Measurements from ENCODE around the gene KAT6B.

The KAT6B gene

GRCh38 chr10:74977913-74978847, 151.8 kb downstream of the KAT6B start:
- DNase-seq (ENCODE audit: low read depth in 2 of 2, low spot score in 1 of 2): peak in 1 of 2 donors; percentile 22

DNA sequence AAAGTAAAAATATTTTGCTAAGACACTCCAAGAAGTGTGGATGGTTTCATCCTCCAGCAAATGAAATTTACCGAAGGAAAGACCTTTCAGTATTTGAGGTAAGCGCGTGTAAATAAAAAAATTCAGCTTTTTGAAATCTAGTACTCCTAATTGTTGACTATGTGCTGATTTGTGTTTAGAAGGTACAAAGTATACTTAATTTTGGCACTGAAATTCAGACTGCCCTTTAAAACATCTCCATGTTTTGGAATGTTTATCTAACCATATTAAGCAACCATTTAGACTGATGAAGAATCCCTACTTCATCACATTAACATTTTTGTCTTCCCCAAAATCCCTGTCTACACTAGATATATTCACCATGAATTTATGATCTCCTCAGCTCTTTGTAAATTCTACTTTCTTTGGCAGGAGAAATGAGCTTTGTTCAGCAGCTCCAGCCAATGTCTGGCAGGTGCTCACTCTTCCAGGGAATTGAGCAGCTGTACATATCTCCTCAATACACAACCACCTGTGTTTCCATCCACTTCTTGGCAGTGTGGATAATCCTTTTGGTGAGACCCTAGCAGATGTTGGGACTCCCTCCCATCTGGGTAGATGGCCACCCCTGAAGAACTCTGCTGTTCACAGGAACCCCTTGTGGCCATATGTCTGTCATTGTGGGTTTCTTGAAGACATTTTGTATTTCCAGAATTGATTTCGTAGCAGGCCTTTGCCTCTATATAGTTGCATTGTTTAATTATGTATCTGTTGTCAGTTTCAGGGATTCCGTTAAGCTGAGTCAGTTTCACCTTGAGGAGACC, 155.6 kb downstream of the KAT6B start:
- no peak for DNase-seq (ENCODE audit: low read depth in 2 of 2, low spot score in 1 of 2)

DNA sequence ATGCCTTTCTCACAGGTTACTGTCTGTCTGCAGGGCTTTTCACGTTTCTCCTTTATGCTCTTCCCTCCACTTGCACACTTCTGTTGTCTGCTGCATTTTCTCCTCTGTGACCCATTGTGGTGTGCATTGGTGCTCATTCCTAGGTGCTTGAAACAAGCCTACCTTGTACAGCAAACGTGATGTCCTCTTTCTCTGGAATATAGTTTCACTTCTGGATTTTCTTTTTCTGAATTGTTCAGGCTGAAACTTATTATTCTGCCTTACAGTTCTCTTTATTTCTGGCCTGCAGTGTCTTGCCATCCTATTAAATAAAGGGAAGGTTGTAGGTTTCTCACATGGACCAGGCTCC, 156.2 kb downstream of the KAT6B start:
- no peak for DNase-seq (ENCODE audit: low read depth in 2 of 2, low spot score in 1 of 2)

DNA sequence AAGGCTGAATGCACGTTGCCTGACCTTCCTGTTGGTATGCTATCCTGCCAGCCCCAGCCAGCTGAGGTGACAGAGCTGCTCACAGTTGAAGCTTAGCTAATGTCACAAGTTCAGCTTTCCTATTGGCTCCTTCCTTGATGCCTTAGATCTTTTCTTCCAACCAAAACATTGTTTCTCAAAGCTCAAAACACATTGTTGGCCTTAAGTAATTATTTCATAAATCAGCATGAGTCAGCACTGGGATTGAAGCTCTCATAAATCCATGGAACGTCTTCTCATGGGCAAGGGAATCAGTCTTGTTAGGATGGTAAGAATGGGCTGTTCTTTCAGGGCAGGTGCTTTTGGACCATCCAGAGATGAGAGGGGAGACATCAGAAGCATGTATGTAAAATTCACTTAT, 157.0 kb downstream of the KAT6B start:
- no peak for DNase-seq (ENCODE audit: low read depth in 2 of 2, low spot score in 1 of 2)

- no peak for DNase-seq (ENCODE audit: low read depth in 2 of 2, low spot score in 1 of 2)
Observed at GRCh38 chr10:74987339-74988053, 161.1 kb downstream of the KAT6B start.

DNA sequence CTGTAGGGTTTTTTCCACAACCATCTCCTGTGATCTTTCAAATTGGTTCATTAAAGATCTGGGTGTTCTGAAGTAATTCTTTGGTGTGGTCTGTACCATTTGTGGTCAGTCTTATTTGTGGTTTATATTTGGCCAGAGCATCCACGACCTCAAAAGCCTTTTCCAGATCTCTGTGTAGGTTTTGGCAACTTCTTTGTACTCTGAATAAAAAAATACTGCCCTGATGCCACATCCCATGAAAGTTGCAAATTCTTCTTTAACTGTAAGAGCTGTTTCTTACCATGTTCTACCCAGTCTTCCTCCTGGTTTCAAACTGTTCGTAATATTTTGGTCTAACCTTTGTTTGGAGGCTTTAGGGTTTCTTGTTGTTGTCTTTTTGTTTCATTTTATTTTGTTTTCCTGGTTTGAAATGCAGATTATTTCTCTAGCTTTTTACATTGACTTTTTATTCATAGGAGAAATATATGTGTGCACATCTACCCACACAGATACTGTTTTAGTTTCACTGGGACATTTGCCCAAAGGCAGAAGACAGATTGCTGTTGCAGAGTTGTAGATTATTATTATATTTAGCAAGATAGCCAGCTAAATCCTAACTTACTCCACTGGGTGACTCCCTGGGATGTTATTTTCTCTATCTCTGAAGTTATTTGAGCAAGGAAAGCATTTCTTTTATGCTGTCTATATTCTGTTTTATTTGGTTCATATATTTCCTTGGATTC, 161.8 kb downstream of the KAT6B start:
- DNase-seq (ENCODE audit: low read depth in 2 of 2, low spot score in 1 of 2): no peak

- no peak for DNase-seq (ENCODE audit: low read depth in 2 of 2, low spot score in 1 of 2)
Observed at GRCh38 chr10:74988832-74989561, 162.6 kb downstream of the KAT6B start.

DNA sequence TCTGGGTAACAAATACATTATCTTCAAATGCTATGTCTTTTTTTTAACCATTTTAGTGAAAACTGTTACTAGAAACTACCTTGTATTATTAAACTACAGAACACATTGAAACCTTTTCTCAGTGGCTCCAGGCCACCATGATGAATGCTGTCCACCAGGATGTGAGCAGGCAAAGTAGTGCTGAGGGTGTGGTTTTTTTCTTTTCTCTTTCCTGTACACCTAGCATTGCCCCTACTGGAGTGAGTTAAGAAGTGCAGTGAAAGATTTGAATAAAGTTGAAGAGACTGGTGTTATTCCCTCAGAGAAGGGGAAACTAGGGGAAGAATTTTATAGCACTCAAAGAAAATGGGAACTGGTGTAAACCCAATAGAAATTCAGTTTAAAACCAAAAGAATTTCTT, 165.0 kb downstream of the KAT6B start:
- no peak for DNase-seq (ENCODE audit: low read depth in 2 of 2, low spot score in 1 of 2)

- DNase-seq (ENCODE audit: low read depth in 2 of 2, low spot score in 1 of 2): no peak
Observed at GRCh38 chr10:74992068-74992467, 165.7 kb downstream of the KAT6B start.

DNA sequence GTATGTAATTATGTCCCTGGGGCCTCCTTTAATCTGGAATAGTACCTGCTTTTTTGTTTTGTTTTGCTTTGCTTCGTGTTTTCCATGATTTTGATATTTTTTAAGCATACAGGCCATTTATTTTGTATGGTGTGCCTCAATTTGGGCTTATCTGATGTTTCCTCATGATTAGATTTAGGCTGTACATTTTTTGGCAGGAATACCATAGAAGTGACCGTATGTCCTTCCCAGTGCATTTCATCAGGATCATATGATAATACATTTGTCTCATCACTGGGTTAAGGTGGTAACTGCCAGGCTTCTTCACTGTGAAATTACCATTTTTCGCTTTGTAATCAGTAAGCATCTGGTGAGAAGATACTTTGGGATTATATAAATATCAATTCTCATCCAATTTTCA, 167.2 kb downstream of the KAT6B start:
- no peak for DNase-seq (ENCODE audit: low read depth in 2 of 2, low spot score in 1 of 2)

GRCh38 chr10:74994854-74995253, 168.5 kb downstream of the KAT6B start:
- no peak for DNase-seq (ENCODE audit: low read depth in 2 of 2, low spot score in 1 of 2)

DNA sequence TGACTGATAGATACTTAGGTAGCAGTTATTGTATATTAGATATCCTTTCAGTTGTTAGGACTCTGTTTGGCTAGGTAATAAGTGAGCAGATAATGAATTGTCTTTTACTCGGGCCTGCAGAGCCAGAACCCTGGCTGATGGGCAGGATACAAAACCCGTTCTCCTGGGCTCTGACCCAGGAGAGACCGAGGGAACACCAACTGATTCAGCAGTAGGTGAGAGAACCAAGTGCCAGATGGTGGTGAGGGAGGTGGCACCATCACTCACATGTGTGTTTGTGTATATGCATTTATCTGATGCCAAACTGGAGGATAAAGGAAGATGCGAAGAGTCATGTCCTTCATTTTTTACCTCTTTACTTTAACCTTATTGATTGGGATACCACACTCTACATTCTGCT, 169.4 kb downstream of the KAT6B start:
- no peak for DNase-seq (ENCODE audit: low read depth in 2 of 2, low spot score in 1 of 2)

DNA sequence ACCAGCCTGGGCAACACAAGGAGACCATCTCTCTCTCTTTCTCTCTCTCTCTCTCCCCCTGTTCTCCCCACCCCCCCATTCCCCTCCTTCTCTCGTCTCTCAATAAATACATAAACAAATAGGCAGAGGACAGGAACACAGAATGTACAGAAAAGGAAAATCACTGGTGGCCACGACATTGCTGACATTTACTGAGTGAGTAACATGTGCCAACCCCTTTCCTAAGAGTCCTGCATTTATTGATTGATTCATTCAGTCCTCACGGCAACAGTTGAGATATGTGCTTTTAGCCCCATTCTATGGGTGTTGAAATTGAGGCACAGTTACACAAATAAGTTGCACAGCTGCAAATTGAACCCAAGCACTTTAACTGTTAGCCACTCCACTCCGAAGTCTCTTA, 170.8 kb downstream of the KAT6B start:
- no peak for DNase-seq (ENCODE audit: low read depth in 2 of 2, low spot score in 1 of 2)

DNA sequence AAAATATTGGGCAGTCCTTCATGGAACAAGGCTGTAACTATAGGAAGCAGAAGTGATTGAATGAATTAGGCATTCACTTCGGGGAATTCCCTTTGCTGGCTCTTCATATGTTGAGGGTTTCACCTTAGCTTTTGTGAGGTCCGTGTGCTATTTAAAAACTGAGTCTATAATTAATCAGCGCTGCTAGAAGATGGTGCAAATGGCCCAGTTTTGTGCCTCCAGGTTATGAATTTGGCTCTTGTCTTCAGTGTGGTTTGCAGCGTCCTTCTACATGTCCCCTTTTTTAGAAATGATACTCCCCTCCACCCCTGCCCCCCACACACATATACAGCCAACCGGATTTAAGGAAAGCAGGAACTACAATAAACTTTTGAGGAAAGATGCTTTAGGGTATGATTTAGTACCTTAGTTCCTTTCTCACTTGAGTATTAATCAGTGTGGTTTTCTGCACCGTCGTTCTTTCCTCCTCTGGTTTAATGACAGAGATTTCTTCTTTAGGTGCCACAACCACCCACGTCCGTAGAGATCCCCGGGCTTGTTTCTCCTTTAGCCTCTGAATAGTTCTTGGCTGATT, 174.4 kb downstream of the KAT6B start:
- DNase-seq (ENCODE audit: low read depth in 2 of 2, low spot score in 1 of 2): no peak

DNA sequence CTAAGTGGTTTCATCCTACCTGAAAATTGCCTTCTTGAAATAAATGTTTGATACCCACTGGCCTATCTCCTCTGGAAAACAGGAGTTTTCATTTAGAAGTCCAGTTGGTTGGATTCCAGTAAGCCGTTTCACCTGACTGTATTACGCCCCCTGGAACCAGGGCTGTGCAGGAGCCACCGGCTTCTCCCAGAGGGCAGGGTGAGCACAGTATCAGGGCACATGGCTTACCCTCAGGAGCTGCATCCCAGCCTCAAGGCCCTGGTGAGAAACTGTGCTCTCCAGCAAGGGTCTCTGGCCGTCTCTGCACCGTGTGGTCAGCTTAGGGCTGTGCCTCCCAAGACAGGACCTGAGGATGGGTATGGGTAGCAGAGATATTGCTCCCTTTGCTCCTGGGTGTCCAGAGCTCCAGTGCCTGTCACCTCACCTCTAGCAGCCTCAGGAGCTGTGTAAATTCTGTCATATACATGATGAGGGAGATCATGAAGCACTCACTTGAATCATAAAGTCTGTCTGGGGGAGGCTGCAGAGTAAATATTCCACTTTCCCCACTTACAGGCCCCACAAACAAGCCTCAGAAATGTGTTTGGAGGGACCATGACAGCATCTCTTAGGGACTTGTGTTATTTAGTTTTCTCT, 175.4 kb downstream of the KAT6B start:
- DNase-seq (ENCODE audit: low read depth in 2 of 2, low spot score in 1 of 2): no peak

- DNase-seq (ENCODE audit: low read depth in 2 of 2, low spot score in 1 of 2): no peak
Observed at GRCh38 chr10:75002351-75002725, 175.9 kb downstream of the KAT6B start.

- DNase-seq (ENCODE audit: low read depth in 2 of 2, low spot score in 1 of 2): no peak
Observed at GRCh38 chr10:75002967-75003594, 176.7 kb downstream of the KAT6B start.

DNA sequence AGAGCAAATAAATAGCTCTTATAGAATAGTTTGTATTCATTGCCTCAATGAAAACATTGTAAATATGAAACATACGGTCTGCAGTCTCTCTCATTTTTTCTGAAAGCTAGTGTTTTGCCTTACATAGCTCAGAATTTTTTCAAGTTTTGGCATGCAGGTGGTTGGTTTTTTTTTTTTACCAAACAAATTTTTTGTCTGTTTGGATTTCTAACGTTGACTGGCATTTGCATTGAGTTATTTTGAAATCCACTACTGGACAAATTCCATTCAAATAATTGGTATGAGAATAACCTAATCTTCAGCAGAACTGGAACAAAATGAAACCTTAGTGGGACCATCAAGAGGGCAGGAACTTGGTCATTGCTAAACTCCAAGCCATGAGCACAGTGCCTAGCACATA, 177.5 kb downstream of the KAT6B start:
- no peak for DNase-seq (ENCODE audit: low read depth in 2 of 2, low spot score in 1 of 2)

DNA sequence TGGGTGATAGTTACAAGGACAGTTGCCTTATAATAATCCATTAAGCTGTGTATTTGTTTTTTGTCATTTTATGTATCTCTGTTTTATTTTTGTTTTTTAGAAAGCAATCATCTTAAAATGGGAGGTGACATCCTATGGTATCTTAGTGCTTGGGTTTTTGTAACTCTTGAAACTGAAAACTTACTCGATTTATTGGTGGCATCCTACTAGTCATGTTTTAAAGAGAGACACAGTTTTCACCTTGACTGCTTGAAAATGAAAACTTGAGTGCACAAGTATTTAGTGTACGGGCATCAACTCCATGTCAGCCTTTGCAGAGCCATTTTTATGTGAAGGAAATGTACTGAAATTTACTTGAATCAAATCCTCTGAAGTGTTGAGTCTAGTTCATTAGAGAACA, 181.2 kb downstream of the KAT6B start:
- no peak for DNase-seq (ENCODE audit: low read depth in 2 of 2, low spot score in 1 of 2)

Data from stimulated activated CD8-positive, alpha-beta memory T cell treated with anti-CD3 and anti-CD28 coated beads, Interleukin-4, amount 100 ng/mL, for 1 hour (primary cell).